Panc1 (cell line): ENCODE results near the gene SLC10A4. TPM values are rescaled to one million over a fixed set of nuclear protein-coding genes. Genes with fewer than 3 reads are reported as not detected.

Experiments
- ATAC-seq: fragments of 200-7000 bp; cut with Tn5 transposase; 2 replicates; pipeline ENCODE4 v1.9.1; 2020; ENCODE audit warnings: mild to moderate bottlenecking, moderate library complexity
- BruUV-seq: library from RNA; stranded (reverse); fragments of 400-500 nt; replicated peaks from 2 replicates; lab custom pipeline; 2021; lab: Mats Ljungman, UMichigan
- CTCF ChIA-PET: fragments of 300-600 bp; sonication (Branson Sonifier 250); formaldehyde crosslinking; loops from one replicate; lab custom pipeline; 2022; ENCODE audit warnings: antibody characterized with exemption; lab: Charles Lee
- POLR2A ChIA-PET: fragments of 300-600 bp; sonication (Branson Sonifier 250); formaldehyde crosslinking; loops from one replicate; lab custom pipeline; 2022; ENCODE audit warnings: antibody characterized with exemption; lab: Charles Lee
- DNase-seq: peaks from one replicate; pipeline ENCODE4 v3.0.0-alpha.2; 2010; ENCODE audit warnings: low read depth, low spot score
- H3K27ac ChIP-seq: 2 replicates; pipeline ENCODE4 v1.5.1; 2011; ENCODE audit warnings: mild to moderate bottlenecking, low read length, inconsistent platforms
- H3K27me3 ChIP-seq: fragments of 200-500 bp; sonication (Bioruptor generic); 2 replicates; pipeline ENCODE4 v1.6.0; 2014; ENCODE audit warnings: low read length, inconsistent platforms; ENCODE audit not compliant: control insufficient read depth, insufficient read depth
- H3K36me3 ChIP-seq: fragments of 200-500 bp; sonication (Bioruptor generic); 2 replicates; pipeline ENCODE4 v1.5.1; 2014; ENCODE audit warnings: inconsistent platforms, mild to moderate bottlenecking, low read length, moderate library complexity; ENCODE audit not compliant: control insufficient read depth, insufficient read depth
- H3K4me1 ChIP-seq: 2 replicates; pipeline ENCODE4 v1.5.1; 2011; ENCODE audit warnings: inconsistent platforms, mild to moderate bottlenecking, low read length, moderate library complexity; ENCODE audit not compliant: control insufficient read depth, insufficient read depth
- H3K4me3 ChIP-seq, 2 experiments: 2 replicates each; pipeline ENCODE4 v1.5.1; 2011 to 2012; ENCODE audit warnings: low read depth in 2 of 2, low read length in 2 of 2, mild to moderate bottlenecking in 2 of 2, inconsistent platforms in 1 of 2, moderate library complexity in 1 of 2
- H3K9me3 ChIP-seq: fragments of 200-500 bp; sonication (Bioruptor generic); 2 replicates; pipeline ENCODE4 v1.5.1; 2014; ENCODE audit warnings: low read depth, mild to moderate bottlenecking, inconsistent platforms, low read length, moderate library complexity; ENCODE audit not compliant: control insufficient read depth, insufficient read depth
- CTCF ChIP-seq: fragments of 450-650 bp; IDR thresholded peaks from 2 replicates; pipeline ENCODE4 v1.5.1; 2017; ENCODE audit warnings: mild to moderate bottlenecking
- POLR2AphosphoS5 ChIP-seq: IDR thresholded peaks from 2 replicates; pipeline ENCODE4 v1.6.1; 2012; ENCODE audit warnings: mild to moderate bottlenecking, low read depth, low read length, moderate library complexity
- REST ChIP-seq, 2 experiments: IDR thresholded peaks; 2 replicates each; pipeline ENCODE4 v1.6.1; 2011 to 2012; ENCODE audit warnings: low read depth in 2 of 2, control low read depth in 1 of 2, low read length in 1 of 2, mild to moderate bottlenecking in 1 of 2, moderate library complexity in 1 of 2; ENCODE audit not compliant: insufficient read depth in 1 of 2
- SIN3A ChIP-seq: IDR thresholded peaks from 2 replicates; pipeline ENCODE4 v1.6.1; 2012; ENCODE audit warnings: low read depth, mild to moderate bottlenecking, low read length, moderate library complexity, borderline replicate concordance; ENCODE audit not compliant: insufficient read depth
- TCF7L2 ChIP-seq: IDR thresholded peaks from 2 replicates; pipeline ENCODE4 v1.6.1; 2011; ENCODE audit warnings: mild to moderate bottlenecking, low read depth, low read length, inconsistent platforms
- in situ Hi-C: cut with HindIII; loops from 2 replicates; pipeline ENCODE4 v1.10.0; 2016; ENCODE audit warnings: low sequenced_read_pairs, low pct_unique_long_range_greater_than_20kb
- intact Hi-C: fragments of 100-400 bp; cut with micrococcal nuclease; formaldehyde crosslinking; loops from one replicate; pipeline ENCODE4 v1.10.0; 2022; ENCODE audit not compliant: unreplicated experiment
- total RNA-seq: library from RNA; stranded (reverse); gene quantifications from one replicate; pipeline ENCODE4 v1.2.1, GENCODE V29; 2021; ENCODE audit not compliant: unreplicated experiment

Gene SLC10A4
- total RNA-seq, 1 experiment from 2014 or later, result 1.2 TPM

- ATAC-seq, result no peak
- POLR2A ChIA-PET, result no interaction called here
- in situ Hi-C loops (no loop called here), intact Hi-C loops (no loop called here)
- Histone ChIP-seq H3K4me3 (no peak overlapping the region), H3K9me3 (no peaks in the 10 kb centered on the region), H3K36me3 (no peaks in the 10 kb centered on the region), H3K27ac (no peak overlapping the region), H3K27me3 (peaks cover 3% of the 10 kb centered on the region; the same call in 1 of the 2 replicates), H3K4me1 (no peaks in the 10 kb centered on the region)
- BruUV-seq, result no TSS peak
- TF ChIP-seq SIN3A (no peak), REST (IDR thresholded peaks at IDR 0.05; ENCODE audit: insufficient read depth in 1 of 2, low read depth in 2 of 2, low read length in 1 of 2) (no peak)
- DNase-seq, result no peak
- CTCF ChIA-PET, result no interaction called here
Observed at GRCh38 chr4:48484494-48485168, 1.5 kb downstream of the SLC10A4 start.

- intact Hi-C loops (loop anchor here (10.0 kb wide), 1 partner anchor 365 kb away; no protein-coding TSS in a partner anchor), in situ Hi-C loops (no loop called here)
- no peak for DNase-seq
- Histone ChIP-seq H3K4me1 (no peaks in the 10 kb centered on the region), H3K9me3 (no peaks in the 10 kb centered on the region), H3K27me3 (peaks cover 3% of the 10 kb centered on the region; the same call in 1 of the 2 replicates), H3K4me3 (peak overlapping the region; percentile 35 to 49), H3K36me3 (no peaks in the 10 kb centered on the region), H3K27ac (no peak overlapping the region)
- BruUV-seq, result no TSS peak
- ATAC-seq, result peak; percentile 39; the same call in 1 of the 2 replicates
- ChIA-PET POLR2A (no interaction called here), CTCF (no interaction called here)
- no peak for TF ChIP-seq CTCF
- no peak for TF ChIP-seq POLR2AphosphoS5
- TF ChIP-seq SIN3A, result no peak
- no peak for TF ChIP-seq TCF7L2
- no peak for TF ChIP-seq REST (IDR thresholded peaks at IDR 0.05; ENCODE audit: insufficient read depth in 1 of 2, low read depth in 2 of 2, low read length in 1 of 2)
Observed at GRCh38 chr4:48489683-48490011, 6.5 kb downstream of the SLC10A4 start.
